Fibroblast of lung (primary cell): ENCODE measurements around the gene APH1B.

ENCODE experiments used
- EZH2 ChIP-seq: IDR thresholded peaks from 2 replicates; pipeline ENCODE4 v1.5.1; 2012; ENCODE audit warnings: low read length, control low read depth, mild to moderate bottlenecking; ENCODE audit errors: missing control alignments
- TF ChIP-seq, protein P1 (sequence below), 2 donors: IDR thresholded peaks in 1 of 2; conservative IDR thresholded peaks in 1 of 2; 1 replicate in 1 of 2; 2 replicates in 1 of 2; pipeline ENCODE4 v1.5.1; 2011 to 2012; ENCODE audit warnings: low read length in 2 of 2, control low read depth in 1 of 2, inconsistent platforms in 1 of 2, low read depth in 1 of 2, mild to moderate bottlenecking in 1 of 2

DNA sequence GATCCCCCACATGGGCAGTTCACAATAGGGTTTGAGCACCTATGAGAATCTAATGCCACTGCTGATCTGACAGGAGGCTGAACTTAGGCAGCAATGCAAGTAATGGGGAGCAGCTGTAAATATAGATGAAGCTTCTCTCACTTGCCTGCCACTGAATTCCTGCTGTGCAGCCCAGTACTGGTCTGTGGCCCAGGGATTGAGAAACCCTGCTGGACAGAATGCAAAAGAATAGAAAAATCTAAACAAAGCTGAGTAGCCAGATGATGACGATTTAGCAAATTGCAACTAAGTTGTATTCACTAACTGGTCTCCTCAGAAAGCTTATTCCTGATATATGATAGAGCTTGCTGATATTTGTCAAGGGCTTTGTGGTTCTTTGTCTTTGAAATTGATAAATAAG is 34.3 kb upstream of the APH1B start:
- TF ChIP-seq, protein P1, sequence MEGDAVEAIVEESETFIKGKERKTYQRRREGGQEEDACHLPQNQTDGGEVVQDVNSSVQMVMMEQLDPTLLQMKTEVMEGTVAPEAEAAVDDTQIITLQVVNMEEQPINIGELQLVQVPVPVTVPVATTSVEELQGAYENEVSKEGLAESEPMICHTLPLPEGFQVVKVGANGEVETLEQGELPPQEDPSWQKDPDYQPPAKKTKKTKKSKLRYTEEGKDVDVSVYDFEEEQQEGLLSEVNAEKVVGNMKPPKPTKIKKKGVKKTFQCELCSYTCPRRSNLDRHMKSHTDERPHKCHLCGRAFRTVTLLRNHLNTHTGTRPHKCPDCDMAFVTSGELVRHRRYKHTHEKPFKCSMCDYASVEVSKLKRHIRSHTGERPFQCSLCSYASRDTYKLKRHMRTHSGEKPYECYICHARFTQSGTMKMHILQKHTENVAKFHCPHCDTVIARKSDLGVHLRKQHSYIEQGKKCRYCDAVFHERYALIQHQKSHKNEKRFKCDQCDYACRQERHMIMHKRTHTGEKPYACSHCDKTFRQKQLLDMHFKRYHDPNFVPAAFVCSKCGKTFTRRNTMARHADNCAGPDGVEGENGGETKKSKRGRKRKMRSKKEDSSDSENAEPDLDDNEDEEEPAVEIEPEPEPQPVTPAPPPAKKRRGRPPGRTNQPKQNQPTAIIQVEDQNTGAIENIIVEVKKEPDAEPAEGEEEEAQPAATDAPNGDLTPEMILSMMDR (conservative IDR thresholded peaks at IDR 0.05 in 1 of 2, IDR thresholded peaks at IDR 0.05 in 1 of 2; ENCODE audit: low read depth in 1 of 2, low read length in 2 of 2), result peak; percentile 28 to 43
- no peak for TF ChIP-seq EZH2
